Measurements from ENCODE around the gene PPP2R5C.

Gene PPP2R5C

GRCh38 chr14:101881426-101881825 lies 119.9 kb downstream of the PPP2R5C start:
- no peaks in the 10 kb centered on the region for H4K20me1 ChIP-seq (ENCODE audit: insufficient read depth)
- H3K79me2 ChIP-seq (ENCODE audit: insufficient read depth, low read depth): peaks cover 33% of the 10 kb centered on the region
- no peak overlapping the region for H3K9ac ChIP-seq
- no peak for TF ChIP-seq CTCF (conservative IDR thresholded peaks at IDR 0.05; ENCODE audit: low read depth, low read length)
- no peak overlapping the region for H3K4me2 ChIP-seq
- H3K4me3 ChIP-seq (IDR thresholded peaks at IDR 0.05; ENCODE audit: insufficient read depth, low read depth, low read length): no peak overlapping the region
- H2AFZ ChIP-seq (ENCODE audit: low read depth): no peak overlapping the region
- peaks cover 38% of the 10 kb centered on the region for H3K4me1 ChIP-seq (ENCODE audit: low read depth, poor library complexity, severe bottlenecking)
- no peak overlapping the region for H3K27ac ChIP-seq
- no peaks in the 10 kb centered on the region for H3K27me3 ChIP-seq (ENCODE audit: insufficient read depth, low read depth)
- no peaks in the 10 kb centered on the region for H3K36me3 ChIP-seq (ENCODE audit: insufficient read depth)

- no peak for TF ChIP-seq CTCF (conservative IDR thresholded peaks at IDR 0.05; ENCODE audit: low read depth, low read length)
- Histone ChIP-seq H4K20me1 (ENCODE audit: insufficient read depth) (no peaks in the 10 kb centered on the region), H2AFZ (ENCODE audit: low read depth) (no peak overlapping the region)
Measured at GRCh38 chr14:101882141-101882935, 120.8 kb downstream of the PPP2R5C start.

GRCh38 chr14:101884089-101884933 lies 122.8 kb downstream of the PPP2R5C start:
- Histone ChIP-seq H3K27me3 (ENCODE audit: insufficient read depth, low read depth) (no peaks in the 10 kb centered on the region), H3K4me1 (ENCODE audit: low read depth, poor library complexity, severe bottlenecking) (peaks cover 10% of the 10 kb centered on the region), H3K9ac (no peak overlapping the region), H3K36me3 (ENCODE audit: insufficient read depth) (no peaks in the 10 kb centered on the region), H3K79me2 (ENCODE audit: insufficient read depth, low read depth) (peaks cover 14% of the 10 kb centered on the region), H2AFZ (ENCODE audit: low read depth) (no peak overlapping the region), H3K27ac (no peak overlapping the region), H3K4me3 (IDR thresholded peaks at IDR 0.05; ENCODE audit: insufficient read depth, low read depth, low read length) (no peak overlapping the region), H4K20me1 (ENCODE audit: insufficient read depth) (no peaks in the 10 kb centered on the region), H3K4me2 (no peak overlapping the region)
- TF ChIP-seq CTCF (conservative IDR thresholded peaks at IDR 0.05; ENCODE audit: low read depth, low read length): no peak

More at GRCh38 chr14:101882141-101882935, 120.8 kb downstream of the PPP2R5C start:
- H3K9ac ChIP-seq: no peak overlapping the region
- H3K4me1 ChIP-seq (ENCODE audit: low read depth, poor library complexity, severe bottlenecking): peaks cover 30% of the 10 kb centered on the region
- H3K79me2 ChIP-seq (ENCODE audit: insufficient read depth, low read depth): peaks cover 28% of the 10 kb centered on the region
- H3K36me3 ChIP-seq (ENCODE audit: insufficient read depth): no peaks in the 10 kb centered on the region
- no peak overlapping the region for H3K4me2 ChIP-seq
- H3K4me3 ChIP-seq (IDR thresholded peaks at IDR 0.05; ENCODE audit: insufficient read depth, low read depth, low read length): no peak overlapping the region
- no peaks in the 10 kb centered on the region for H3K27me3 ChIP-seq (ENCODE audit: insufficient read depth, low read depth)
- no peak overlapping the region for H3K27ac ChIP-seq

DNA sequence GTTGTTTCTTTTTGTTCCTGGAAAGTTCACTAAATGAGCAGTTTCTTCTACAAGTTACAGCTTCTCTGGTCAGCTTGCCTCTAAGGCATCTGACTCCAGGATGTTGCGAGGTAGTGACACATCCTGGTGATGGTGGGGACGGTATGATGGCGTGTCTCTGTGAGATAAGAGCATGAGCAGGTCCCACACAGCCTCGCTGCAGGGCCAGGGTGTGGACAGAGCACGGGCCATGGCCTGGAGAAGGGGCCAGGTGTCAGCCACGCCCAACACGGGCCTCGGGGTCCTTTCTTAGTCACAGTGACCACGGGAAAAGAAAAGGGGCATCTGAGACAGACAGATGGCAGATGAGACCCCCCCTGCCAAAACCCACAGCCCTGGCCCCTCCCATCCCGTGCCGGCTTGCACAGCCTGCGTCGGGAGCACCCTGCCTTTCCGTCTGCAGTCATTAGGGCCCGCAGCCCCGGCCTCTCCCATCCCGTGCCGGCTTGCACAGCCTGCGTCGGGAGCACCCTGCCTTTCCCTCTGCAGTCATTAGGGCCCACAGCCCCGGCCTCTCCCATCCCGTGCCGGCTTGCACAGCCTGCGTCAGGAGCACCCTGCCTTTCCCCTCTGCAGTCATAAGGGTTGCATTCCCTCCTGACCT lies 123.5 kb downstream of the PPP2R5C start:
- peaks cover 7% of the 10 kb centered on the region for H3K79me2 ChIP-seq (ENCODE audit: insufficient read depth, low read depth)
- peaks cover 3% of the 10 kb centered on the region; the same call in 1 of the 2 replicates for H3K36me3 ChIP-seq (ENCODE audit: insufficient read depth)
- H4K20me1 ChIP-seq (ENCODE audit: insufficient read depth): no peaks in the 10 kb centered on the region
- no peak overlapping the region for H3K27ac ChIP-seq
- H3K4me1 ChIP-seq (ENCODE audit: low read depth, poor library complexity, severe bottlenecking): peaks cover 3% of the 10 kb centered on the region
- no peak for TF ChIP-seq CTCF (conservative IDR thresholded peaks at IDR 0.05; ENCODE audit: low read depth, low read length)
- no peak overlapping the region for H3K4me3 ChIP-seq (IDR thresholded peaks at IDR 0.05; ENCODE audit: insufficient read depth, low read depth, low read length)
- H3K9ac ChIP-seq: no peak overlapping the region
- H2AFZ ChIP-seq (ENCODE audit: low read depth): no peak overlapping the region
- H3K27me3 ChIP-seq (ENCODE audit: insufficient read depth, low read depth): no peaks in the 10 kb centered on the region
- no peak overlapping the region for H3K4me2 ChIP-seq
